GM12891 (cell line): ENCODE data around the gene DNAJC25.
"Not testable (repeated sequence)": the region's sequence is repeated elsewhere in the genome, so short reads cannot be mapped to it uniquely, and the experiment has no call there.

ENCODE experiments used
- POLR2A ChIP-seq: IDR thresholded peaks from 2 replicates; pipeline ENCODE4 v1.6.1; 2011; ENCODE audit warnings: low read depth, low read length, control low read depth
- POLR2AphosphoS5 ChIP-seq: IDR thresholded peaks from 2 replicates; pipeline ENCODE4 v1.6.1; 2011; ENCODE audit warnings: low read depth, low read length, control low read depth
- POU2F2 ChIP-seq: IDR thresholded peaks from 2 replicates; pipeline ENCODE4 v1.6.1; 2011; ENCODE audit warnings: low read depth, mild to moderate bottlenecking, control low read depth, low read length, moderate library complexity
- SPI1 ChIP-seq: IDR thresholded peaks from 2 replicates; pipeline ENCODE4 v1.6.1; 2011; ENCODE audit warnings: low read depth, low read length, control low read depth
- TAF1 ChIP-seq: IDR thresholded peaks from 2 replicates; pipeline ENCODE4 v1.6.1; 2011; ENCODE audit warnings: low read depth, low read length, control low read depth

DNA sequence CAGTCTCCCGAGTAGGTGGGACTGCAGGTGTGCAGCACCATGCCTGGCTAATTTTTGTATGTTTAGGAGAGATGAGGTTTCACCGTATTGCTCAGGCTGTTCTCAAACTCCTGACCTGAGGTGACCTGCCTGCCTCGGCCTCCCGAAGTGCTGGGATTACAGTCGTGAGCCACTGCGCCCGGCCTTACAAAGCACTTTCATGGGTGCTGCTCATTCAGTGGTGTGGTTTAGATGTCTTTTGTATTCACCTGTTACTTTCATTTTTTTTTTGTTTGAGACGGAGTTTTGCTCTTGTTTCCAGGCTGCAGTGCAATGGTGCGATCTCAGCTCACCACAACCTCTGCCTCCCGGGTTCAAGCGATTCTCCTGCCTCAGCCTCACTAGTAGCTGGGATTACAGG, 37.5 kb downstream of the DNAJC25 start:
- TF ChIP-seq POLR2AphosphoS5, POLR2A, TAF1, SPI1, POU2F2: not testable (repeated sequence)
